IMR-90 (cell line): ENCODE measurements around the gene FBXO44.

Experiments used
- CEBPB ChIP-seq: IDR thresholded peaks from 2 replicates; pipeline ENCODE4 v1.6.1; 2012; ENCODE audit warnings: low read depth, low read length, improper control_type of control experiment
- CHD1 ChIP-seq: IDR thresholded peaks from 2 replicates; pipeline ENCODE4 v1.6.1; 2012; ENCODE audit warnings: low read depth, low read length, improper control_type of control experiment
- CTCF ChIP-seq: conservative IDR thresholded peaks from 2 replicates; pipeline ENCODE4 v1.5.1; 2012; ENCODE audit warnings: mild to moderate bottlenecking, low read depth, low read length, improper control_type of control experiment
- MXI1 ChIP-seq: IDR thresholded peaks from 2 replicates; pipeline ENCODE4 v1.6.1; 2012; ENCODE audit warnings: low read depth, mild to moderate bottlenecking, low read length, moderate library complexity, borderline replicate concordance
- POLR2A ChIP-seq: IDR thresholded peaks from 2 replicates; pipeline ENCODE4 v1.6.1; 2012; ENCODE audit warnings: mild to moderate bottlenecking, low read depth, low read length
- USF2 ChIP-seq: fragments of 150-350 bp; IDR thresholded peaks from 2 replicates; pipeline ENCODE4 v1.6.1; 2017; ENCODE audit warnings: mild to moderate bottlenecking, antibody characterized with exemption, low read length, low read depth

GRCh38 chr1:11658542-11658941 lies 3.9 kb downstream of the FBXO44 start:
- TF ChIP-seq POLR2A (no peak), CTCF (no peak), CEBPB (no peak), USF2 (no peak), CHD1 (no peak), MXI1 (no peak)
